Effector CD8-positive, alpha-beta T cell (primary cell): ENCODE results near the gene PRRC2C.

Source experiments
- DNase-seq: peaks from one replicate; lab custom pipeline; 2025; lab: John Stamatoyannopoulos, UW

The PRRC2C gene

DNA sequence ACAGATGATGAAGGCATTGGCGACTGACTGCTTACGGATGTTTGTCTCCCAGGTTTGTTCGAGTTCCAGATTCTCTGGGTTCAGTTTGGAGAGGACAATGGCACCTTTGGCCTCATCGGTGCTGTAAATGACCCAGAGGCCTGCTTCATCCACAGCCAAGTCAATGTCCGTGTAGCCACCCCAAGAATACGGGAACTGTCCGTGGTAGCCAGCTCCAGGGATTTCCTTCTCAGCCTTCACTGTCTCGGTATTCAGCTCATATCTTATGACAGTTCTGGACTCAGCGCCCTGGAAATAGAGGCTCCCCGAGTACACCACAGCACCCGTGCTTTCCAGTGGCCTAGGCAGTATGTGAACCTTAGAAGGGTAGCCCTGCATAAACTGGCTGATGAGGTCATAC is 150.8 kb downstream of the PRRC2C start:
- no peak for DNase-seq

DNA sequence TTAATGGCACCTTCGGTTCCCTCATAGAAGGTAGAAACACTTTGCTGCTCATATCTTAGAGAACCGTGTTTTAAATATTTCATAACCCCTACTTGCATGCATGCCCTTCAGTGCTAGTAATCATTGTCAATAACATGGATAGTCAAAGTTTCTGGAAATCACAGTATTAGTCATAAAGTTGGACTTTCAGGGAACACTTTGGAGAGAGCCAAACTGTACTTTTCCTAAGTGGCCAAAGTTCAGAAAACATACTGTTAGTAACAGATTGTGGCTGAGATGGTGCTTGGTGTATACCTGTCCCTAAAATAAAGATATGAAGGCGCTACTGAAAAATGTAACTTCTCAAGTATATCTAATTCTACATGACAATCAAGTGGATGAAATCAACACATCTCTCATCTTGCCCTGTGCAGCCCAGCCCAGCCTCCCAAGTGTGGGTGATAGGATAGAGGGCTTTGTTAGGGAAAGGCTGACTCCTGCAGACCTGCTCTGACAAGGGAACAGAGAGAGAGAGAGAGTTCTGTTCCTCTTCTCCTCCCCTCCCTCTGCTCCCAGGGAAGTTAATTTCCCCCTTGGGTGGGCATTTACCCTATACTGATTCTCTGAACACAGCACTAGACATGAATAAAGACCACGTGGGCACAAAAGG is 152.7 kb downstream of the PRRC2C start:
- no peak for DNase-seq

DNA sequence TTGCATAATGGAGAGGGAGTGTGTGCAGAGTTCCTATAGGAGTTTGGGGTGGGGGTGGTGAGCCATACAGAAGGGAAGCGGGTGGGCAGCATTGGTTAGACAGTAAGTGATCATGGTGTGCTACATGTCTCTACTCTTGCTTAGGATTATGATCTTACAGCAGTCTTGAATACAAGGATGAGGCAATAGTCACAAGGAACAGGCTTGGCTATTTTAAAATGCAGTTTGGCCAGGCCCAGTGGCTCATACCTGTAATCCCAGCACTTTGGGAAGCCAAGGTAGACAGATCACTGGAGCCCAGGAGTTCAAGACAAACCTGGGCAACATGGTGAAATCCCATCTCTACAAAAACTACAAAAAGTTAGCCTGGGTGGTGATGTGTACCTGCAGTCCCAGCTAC is 154.9 kb downstream of the PRRC2C start:
- DNase-seq: no peak

DNA sequence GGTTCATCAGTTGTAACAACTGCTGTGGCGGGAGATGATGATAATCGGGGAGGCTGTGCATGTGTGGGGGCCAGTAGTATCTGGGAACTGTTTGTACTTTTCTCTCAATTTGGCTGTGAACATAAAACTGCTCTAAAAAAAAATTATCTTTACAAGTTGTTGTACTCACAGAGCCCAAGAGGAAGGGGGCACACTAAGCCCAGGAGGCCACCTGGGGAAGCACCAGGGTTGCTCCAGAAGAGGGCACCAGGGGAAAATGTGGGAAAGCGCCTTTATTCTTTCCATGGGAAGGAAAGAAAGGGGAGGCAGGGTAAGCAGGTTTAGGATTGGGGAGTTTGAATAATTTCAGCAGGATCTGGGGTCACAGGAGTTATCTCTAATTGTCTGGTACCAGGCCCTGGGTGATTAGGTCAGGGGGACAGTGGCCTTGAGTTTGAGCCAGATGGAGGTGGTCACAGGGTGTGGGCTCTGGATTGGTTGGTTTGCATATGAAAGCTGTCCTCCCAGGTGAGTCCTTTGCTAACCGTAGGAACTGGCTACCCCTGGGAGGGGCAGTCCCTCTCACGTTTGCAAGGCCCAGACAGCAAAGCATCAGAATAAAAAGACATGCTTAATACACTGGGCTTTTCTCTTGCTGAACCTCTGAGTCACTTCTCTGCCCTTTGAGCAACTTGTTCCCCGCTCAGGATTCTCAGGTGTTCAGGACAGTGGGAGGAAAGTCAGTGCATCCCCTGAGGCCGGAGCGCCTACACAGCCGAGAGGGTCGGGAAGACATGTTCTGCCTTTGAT is 155.9 kb downstream of the PRRC2C start:
- DNase-seq: no peak

DNA sequence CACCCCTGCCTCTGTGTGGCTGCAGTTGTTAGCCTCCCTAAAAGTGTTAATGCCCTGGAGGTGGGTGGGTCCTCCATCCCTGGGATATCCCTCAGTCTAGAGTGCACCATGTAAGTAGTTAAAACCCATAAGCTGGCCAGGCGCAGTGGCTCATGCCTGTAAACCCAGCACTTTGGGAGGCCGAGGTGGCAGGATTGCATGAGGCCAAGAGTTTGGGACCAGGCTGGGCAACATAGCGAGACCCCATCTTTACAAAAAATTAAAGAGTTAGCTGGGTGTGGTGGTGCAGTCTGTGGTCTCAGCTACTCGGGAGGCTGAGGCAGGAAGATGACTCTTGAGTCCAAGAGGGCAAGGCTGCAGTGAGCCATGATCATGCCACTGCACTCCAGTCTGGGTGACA is 156.9 kb downstream of the PRRC2C start:
- DNase-seq: no peak
